HepG2 (cell line): Measurements from ENCODE around the gene MTA3. TPM values are rescaled to one million over a fixed set of nuclear protein-coding genes. Genes with fewer than 3 reads are reported as not detected.

Experiments used
- CREBL2 ChIP-seq: sonication (generic); formaldehyde crosslinking; IDR thresholded peaks from 2 replicates; pipeline ENCODE4 v1.8.1; 2023; ENCODE audit warnings: missing genetic modification reagents, mild to moderate bottlenecking, borderline replicate concordance
- HES4 ChIP-seq: sonication (generic); formaldehyde crosslinking; IDR thresholded peaks from 2 replicates; pipeline ENCODE4 v1.9.0; 2021; ENCODE audit warnings: mild to moderate bottlenecking, missing genetic modification reagents, borderline replicate concordance
- KDM5B ChIP-seq: sonication (generic); formaldehyde crosslinking; IDR thresholded peaks from 2 replicates; pipeline ENCODE4 v1.4.0; 2020; ENCODE audit warnings: missing genetic modification reagents, mild to moderate bottlenecking, borderline replicate concordance
- REST ChIP-seq, 2 experiments: IDR thresholded peaks; 2 replicates each; pipeline ENCODE4 v1.6.1; 2011 to 2012; ENCODE audit warnings: low read length in 2 of 2, borderline replicate concordance in 1 of 2, low read depth in 1 of 2, mild to moderate bottlenecking in 1 of 2, moderate library complexity in 1 of 2
- SKIL ChIP-seq: sonication (generic); formaldehyde crosslinking; IDR thresholded peaks from 2 replicates; pipeline ENCODE4 v1.8.0; 2022; ENCODE audit warnings: missing genetic modification reagents, mild to moderate bottlenecking, moderate library complexity, borderline replicate concordance
- ZFP37 ChIP-seq: sonication (generic); formaldehyde crosslinking; IDR thresholded peaks from 2 replicates; pipeline ENCODE4 v1.4.0; 2020; ENCODE audit warnings: missing genetic modification reagents, borderline replicate concordance
- ZNF703 ChIP-seq: sonication (generic); formaldehyde crosslinking; IDR thresholded peaks from 2 replicates; pipeline ENCODE4 v1.5.1; 2020; ENCODE audit warnings: missing genetic modification reagents, mild to moderate bottlenecking, moderate library complexity, borderline replicate concordance
- ZNF761 ChIP-seq: sonication (generic); formaldehyde crosslinking; conservative IDR thresholded peaks from 2 replicates; pipeline ENCODE4 v1.4.0; 2020; ENCODE audit warnings: mild to moderate bottlenecking, missing genetic modification reagents
- ZNF777 ChIP-seq: sonication (generic); formaldehyde crosslinking; IDR thresholded peaks from 2 replicates; pipeline ENCODE4 v1.4.0; 2020; ENCODE audit warnings: missing genetic modification reagents
- polyA plus RNA-seq, 8 experiments: library from polyadenylated mRNA; depleted of rRNA in 3 of 8; stranded (reverse) in 7 of 8; unstranded in 1 of 8; fragments of >200 nt; fragmentation: Illumina TruSeq in 4 of 8; extraction: Trizol in 4 of 8; gene quantifications; 2 replicates each; pipeline versions ENCODE4 v1.2.1 to v1.2.3, GENCODE V29; 2011 to 2016; ENCODE audit warnings: low read depth in 4 of 8, missing spikeins in 1 of 8, mixed read lengths in 1 of 8; ENCODE audit not compliant: insufficient read depth in 1 of 8
- total RNA-seq, 5 experiments: library from RNA; depleted of rRNA; stranded (reverse); fragments of >200 nt; fragmentation: Illumina TruSeq; extraction: Trizol; gene quantifications; 2 replicates each; pipeline ENCODE4 v1.2.3, GENCODE V29; 2016; ENCODE audit warnings: low read depth in 1 of 5

The MTA3 gene
- total and polyA plus RNA-seq, 2 of the 13 experiments (the other 11 are each of a cell fraction or from before 2014, with no cell fraction given), result 48.8 to 77.8 TPM

- no peak for TF ChIP-seq SKIL
- no peak for TF ChIP-seq ZNF777 (CRISPR knock-in tag)
- TF ChIP-seq ZNF761 (CRISPR knock-in tag), result no peak
- no peak for TF ChIP-seq ZNF703 (CRISPR knock-in tag)
- no peak for TF ChIP-seq CREBL2 (CRISPR knock-in tag)
- TF ChIP-seq REST (IDR thresholded peaks at IDR 0.05; ENCODE audit: borderline replicate concordance in 1 of 2, low read depth in 1 of 2, low read length in 2 of 2), result no peak
- TF ChIP-seq HES4 (CRISPR knock-in tag), result no peak
- no peak for TF ChIP-seq KDM5B (CRISPR knock-in tag)
- TF ChIP-seq ZFP37, result no peak
Measured at GRCh38 chr2:42698940-42699339, 130.5 kb downstream of the MTA3 start (continued).
